Neural cell (in vitro differentiated cells): ENCODE measurements around the gene IL17B.

ENCODE experiments used
- REST ChIP-seq: IDR thresholded peaks from 2 replicates; pipeline ENCODE4 v1.6.1; 2012; ENCODE audit warnings: borderline replicate concordance
- TF ChIP-seq, protein P1 (sequence below): fragments of 450-650 bp; IDR thresholded peaks from 2 replicates; pipeline ENCODE4 v1.5.1; 2014; ENCODE audit warnings: antibody characterized with exemption, mild to moderate bottlenecking, moderate library complexity; ENCODE audit not compliant: poor library complexity, severe bottlenecking

DNA sequence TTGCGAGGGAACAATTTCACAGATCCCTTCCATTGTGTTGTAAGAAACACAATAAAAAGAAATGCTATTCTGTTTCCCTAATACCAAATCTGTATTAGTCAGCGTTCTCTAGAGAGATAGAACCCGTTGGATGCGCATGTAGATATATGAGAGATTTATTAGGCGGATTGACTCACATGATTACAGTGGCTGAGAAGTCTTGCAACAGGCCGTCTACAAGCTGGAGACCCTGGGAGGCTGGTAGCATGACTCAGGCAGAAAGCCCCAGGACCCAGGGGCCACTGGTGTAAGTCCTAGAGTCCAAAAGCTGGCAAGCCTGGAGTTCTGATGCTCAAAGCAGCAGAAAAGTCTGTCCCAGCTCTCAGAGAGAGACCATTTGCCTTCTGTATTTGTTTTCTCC lies 18.4 kb upstream of the IL17B start:
- TF ChIP-seq, protein P1, sequence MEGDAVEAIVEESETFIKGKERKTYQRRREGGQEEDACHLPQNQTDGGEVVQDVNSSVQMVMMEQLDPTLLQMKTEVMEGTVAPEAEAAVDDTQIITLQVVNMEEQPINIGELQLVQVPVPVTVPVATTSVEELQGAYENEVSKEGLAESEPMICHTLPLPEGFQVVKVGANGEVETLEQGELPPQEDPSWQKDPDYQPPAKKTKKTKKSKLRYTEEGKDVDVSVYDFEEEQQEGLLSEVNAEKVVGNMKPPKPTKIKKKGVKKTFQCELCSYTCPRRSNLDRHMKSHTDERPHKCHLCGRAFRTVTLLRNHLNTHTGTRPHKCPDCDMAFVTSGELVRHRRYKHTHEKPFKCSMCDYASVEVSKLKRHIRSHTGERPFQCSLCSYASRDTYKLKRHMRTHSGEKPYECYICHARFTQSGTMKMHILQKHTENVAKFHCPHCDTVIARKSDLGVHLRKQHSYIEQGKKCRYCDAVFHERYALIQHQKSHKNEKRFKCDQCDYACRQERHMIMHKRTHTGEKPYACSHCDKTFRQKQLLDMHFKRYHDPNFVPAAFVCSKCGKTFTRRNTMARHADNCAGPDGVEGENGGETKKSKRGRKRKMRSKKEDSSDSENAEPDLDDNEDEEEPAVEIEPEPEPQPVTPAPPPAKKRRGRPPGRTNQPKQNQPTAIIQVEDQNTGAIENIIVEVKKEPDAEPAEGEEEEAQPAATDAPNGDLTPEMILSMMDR: no peak
- no peak for TF ChIP-seq REST
